ENCODE data around the gene LYSMD4. TPM values are rescaled to one million over a fixed set of nuclear protein-coding genes. Genes with fewer than 3 reads are reported as not detected.
A peak's percentile ranks its signal among the peaks of the same experiment; 100 is the strongest.
"Not testable (repeated sequence)": the region's sequence is repeated elsewhere in the genome, so short reads cannot be mapped to it uniquely, and the experiment has no call there.

The LYSMD4 gene
- total RNA-seq, 1 donor from 2014 or later, result 4.3 TPM

GRCh38 chr15:99738021-99738847 lies 5.0 kb upstream of the LYSMD4 start:
- no peak for TF ChIP-seq CTCF (conservative IDR thresholded peaks at IDR 0.05; ENCODE audit: low read depth, low read length)
- no peak for DNase-seq (ENCODE audit: low read depth)

GRCh38 chr15:99736702-99737101 lies 3.5 kb upstream of the LYSMD4 start:
- DNase-seq (ENCODE audit: low read depth), result no peak
- TF ChIP-seq CTCF (conservative IDR thresholded peaks at IDR 0.05; ENCODE audit: low read depth, low read length), result no peak

More at GRCh38 chr15:99738021-99738847, 5.0 kb upstream of the LYSMD4 start:
- no peak overlapping the region for H3K4me3 ChIP-seq (ENCODE audit: low read depth, low read length)

GRCh38 chr15:99735868-99736267 lies 2.6 kb upstream of the LYSMD4 start:
- H3K4me3 ChIP-seq (ENCODE audit: low read depth, low read length), result no peak overlapping the region

More at GRCh38 chr15:99736702-99737101, 3.5 kb upstream of the LYSMD4 start:
- no peak overlapping the region for H3K4me3 ChIP-seq (ENCODE audit: low read depth, low read length)

GRCh38 chr15:99734575-99734974 lies 1.3 kb upstream of the LYSMD4 start:
- no peak for DNase-seq (ENCODE audit: low read depth)
- no peak for TF ChIP-seq CTCF (conservative IDR thresholded peaks at IDR 0.05; ENCODE audit: low read depth, low read length)
- no peak overlapping the region for H3K4me3 ChIP-seq (ENCODE audit: low read depth, low read length)

More at GRCh38 chr15:99735868-99736267, 2.6 kb upstream of the LYSMD4 start:
- no peak for DNase-seq (ENCODE audit: low read depth)
- no peak for TF ChIP-seq CTCF (conservative IDR thresholded peaks at IDR 0.05; ENCODE audit: low read depth, low read length)

- not testable (repeated sequence) for DNase-seq (ENCODE audit: low read depth)
- H3K4me3 ChIP-seq (ENCODE audit: low read depth, low read length), result peak overlapping the region; percentile 58
These were observed 729 bp upstream of the LYSMD4 start for GRCh38 chr15:99734040-99734291.

GRCh38 chr15:99732751-99733267 lies 428 bp downstream of the LYSMD4 start:
- peak overlapping the region; percentile 82 for H3K4me3 ChIP-seq (ENCODE audit: low read depth, low read length)
- DNase-seq (ENCODE audit: low read depth), result no peak
- no peak for TF ChIP-seq CTCF (conservative IDR thresholded peaks at IDR 0.05; ENCODE audit: low read depth, low read length)

GRCh38 chr15:99732124-99732750 lies 1.0 kb downstream of the LYSMD4 start:
- TF ChIP-seq CTCF (conservative IDR thresholded peaks at IDR 0.05; ENCODE audit: low read depth, low read length), result no peak
- H3K4me3 ChIP-seq (ENCODE audit: low read depth, low read length), result peak overlapping the region; percentile 82
- no peak for DNase-seq (ENCODE audit: low read depth)

Measured in epithelial cell of proximal tubule (primary cell).